ENCODE measurements around the gene FJX1. TPM values are rescaled to one million over a fixed set of nuclear protein-coding genes. Genes with fewer than 3 reads are reported as not detected.

The FJX1 gene
- total and polyA plus RNA-seq, 2 experiments from 2014 or later = 9.4 to 16.1 TPM

- H3K27ac ChIP-seq (ENCODE audit: low read depth) = no peak overlapping the region
- H2AFZ ChIP-seq = no peak overlapping the region
- Mint-ChIP-seq H3K36me3 (ENCODE audit: low read depth) (no peaks in the 10 kb centered on the region), H3K9me3 (peaks cover 6% of the 10 kb centered on the region; the same call in 2 of the 3 replicates), H3K27me3 (ENCODE audit: insufficient read depth, low read depth, poor library complexity) (no peaks in the 10 kb centered on the region), H3K4me1 (peaks cover 13% of the 10 kb centered on the region), H3K4me3 (no peak overlapping the region), H3K27ac (no peak overlapping the region)
- no peak for ATAC-seq
- no peak for TF ChIP-seq CREB1 (CRISPR knock-in tag; IDR thresholded peaks at IDR 0.05; ENCODE audit: low read depth)
- no peaks in the 10 kb centered on the region for H3K27me3 ChIP-seq (ENCODE audit: insufficient read depth)
- no peak for DNase-seq (ENCODE audit: low spot score)
- H3K4me2 ChIP-seq = no peak overlapping the region
- no peaks in the 10 kb centered on the region for H3K79me2 ChIP-seq (replicated peaks; ENCODE audit: insufficient read depth)
- H3K36me3 ChIP-seq (ENCODE audit: insufficient read depth) = no peaks in the 10 kb centered on the region
- H4K20me1 ChIP-seq (replicated peaks; ENCODE audit: insufficient read depth) = no peaks in the 10 kb centered on the region
- H3K4me1 ChIP-seq (ENCODE audit: insufficient read depth) = peaks cover 4% of the 10 kb centered on the region
- no peaks in the 10 kb centered on the region for H3F3A ChIP-seq (replicated peaks; ENCODE audit: low read depth)
- H3K4me3 ChIP-seq = no peak overlapping the region
- H3K9me2 ChIP-seq (ENCODE audit: insufficient read depth) = no peaks in the 10 kb centered on the region
Observed at GRCh38 chr11:35626501-35626900, 8.2 kb downstream of the FJX1 start.

GRCh38 chr11:35629511-35629910 lies 11.3 kb downstream of the FJX1 start:
- no peaks in the 10 kb centered on the region for H3F3A ChIP-seq (replicated peaks; ENCODE audit: low read depth)
- no peak overlapping the region for H3K4me3 ChIP-seq
- Mint-ChIP-seq H3K36me3 (ENCODE audit: low read depth) (no peaks in the 10 kb centered on the region), H3K27ac (no peak overlapping the region), H3K9me3 (peaks cover 6% of the 10 kb centered on the region; the same call in 2 of the 3 replicates), H3K4me1 (no peaks in the 10 kb centered on the region), H3K4me3 (no peak overlapping the region), H3K27me3 (ENCODE audit: insufficient read depth, low read depth, poor library complexity) (no peaks in the 10 kb centered on the region)
- no peaks in the 10 kb centered on the region for H3K27me3 ChIP-seq (ENCODE audit: insufficient read depth)
- no peak overlapping the region for H3K4me2 ChIP-seq
- no peak for ATAC-seq
- no peaks in the 10 kb centered on the region for H3K4me1 ChIP-seq (ENCODE audit: insufficient read depth)
- H3K27ac ChIP-seq (ENCODE audit: low read depth) = no peak overlapping the region
- peak; percentile 10 for DNase-seq (ENCODE audit: low spot score)
- 0 out of 2 replicates have a peak, but pooled peaks cover 5% of the 10 kb centered on the region for H3K9me2 ChIP-seq (ENCODE audit: insufficient read depth)
- no peak for TF ChIP-seq ZNF331 (CRISPR knock-in tag; IDR thresholded peaks at IDR 0.05; ENCODE audit: low read depth)
- no peak for TF ChIP-seq EZH2phosphoT487 (IDR thresholded peaks at IDR 0.05; ENCODE audit: unreplicated experiment)
- no peak for TF ChIP-seq JUNB (IDR thresholded peaks at IDR 0.05; ENCODE audit: unreplicated experiment)
- TF ChIP-seq NANOG (IDR thresholded peaks at IDR 0.05; ENCODE audit: borderline replicate concordance) = no peak
- TF ChIP-seq ZNF462 (CRISPR knock-in tag; IDR thresholded peaks at IDR 0.05) = no peak
- no peak for TF ChIP-seq REST (IDR thresholded peaks at IDR 0.05; ENCODE audit: unreplicated experiment)
- TF ChIP-seq POLR2AphosphoS5 (IDR thresholded peaks at IDR 0.05; ENCODE audit: low read depth) = no peak
- TF ChIP-seq CTCF (conservative IDR thresholded peaks at IDR 0.05; ENCODE audit: low read depth in 2 of 2) = no peak
- no peak for TF ChIP-seq CREB1 (CRISPR knock-in tag; IDR thresholded peaks at IDR 0.05; ENCODE audit: low read depth)
- no peak for TF ChIP-seq STAT1 (IDR thresholded peaks at IDR 0.05; ENCODE audit: unreplicated experiment)
- H3K79me2 ChIP-seq (replicated peaks; ENCODE audit: insufficient read depth) = no peaks in the 10 kb centered on the region
- H3K36me3 ChIP-seq (ENCODE audit: insufficient read depth) = no peaks in the 10 kb centered on the region
- no peaks in the 10 kb centered on the region for H4K20me1 ChIP-seq (replicated peaks; ENCODE audit: insufficient read depth)
- H2AFZ ChIP-seq = no peak overlapping the region

All from GM23338 (cell line).